Keratinocyte (primary cell): ENCODE measurements around the gene NPDC1. TPM values are rescaled to one million over a fixed set of nuclear protein-coding genes. Genes with fewer than 3 reads are reported as not detected.

ENCODE experiments used
- DNase-seq: peaks from one replicate; pipeline ENCODE4 v3.0.0-alpha.2; 2011; ENCODE audit warnings: low read depth, missing footprints, low spot score
- FAIRE-seq: peaks from 2 replicates; lab custom pipeline; 2011; peaks lifted over from hg19 to GRCh38; lab: Jason Lieb, UNC
- H2AFZ ChIP-seq: 2 replicates; pipeline ENCODE4 v1.6.0; 2012; ENCODE audit warnings: low read length, control low read depth, inconsistent platforms; ENCODE audit not compliant: control insufficient read depth
- H3K27ac ChIP-seq: 2 replicates; pipeline ENCODE4 v1.5.1; 2011; ENCODE audit warnings: low read length; ENCODE audit not compliant: control insufficient read depth, insufficient read depth
- H3K27me3 ChIP-seq: 3 replicates; pipeline ENCODE4 v1.6.0; 2011; ENCODE audit warnings: low read length; ENCODE audit not compliant: control insufficient read depth, insufficient read depth; ENCODE audit errors: extremely low read depth
- H3K36me3 ChIP-seq, 2 experiments: 2 replicates in 1 of 2; 3 replicates in 1 of 2; pipeline ENCODE4 v1.5.1; 2011; ENCODE audit warnings: low read length in 2 of 2, mild to moderate bottlenecking in 1 of 2; ENCODE audit not compliant: control insufficient read depth in 2 of 2, insufficient read depth in 2 of 2; ENCODE audit errors: extremely low read depth in 1 of 2
- H3K4me1 ChIP-seq: 3 replicates; pipeline ENCODE4 v1.5.1; 2011; ENCODE audit warnings: low read length; ENCODE audit not compliant: control insufficient read depth, insufficient read depth; ENCODE audit errors: extremely low read depth
- H3K4me2 ChIP-seq: 3 replicates; pipeline ENCODE4 v1.6.0; 2011; ENCODE audit warnings: low read depth, low read length; ENCODE audit not compliant: control insufficient read depth, insufficient read depth; ENCODE audit errors: extremely low read depth
- H3K4me3 ChIP-seq, 3 experiments: fragments of 200-600 bp in 1 of 3; sonication (generic) in 1 of 3; 2 replicates in 2 of 3; 3 replicates in 1 of 3; pipeline ENCODE4 v1.5.1; 2011 to 2016; ENCODE audit warnings: low read length in 3 of 3, mild to moderate bottlenecking in 3 of 3, control low read depth in 2 of 3, inconsistent platforms in 1 of 3, low read depth in 1 of 3, mixed read lengths in 1 of 3, mixed run types in 1 of 3, moderate library complexity in 1 of 3; ENCODE audit not compliant: control insufficient read depth in 2 of 3, insufficient read depth in 2 of 3; ENCODE audit errors: extremely low read depth in 1 of 3
- H3K79me2 ChIP-seq: 2 replicates; pipeline ENCODE4 v1.6.0; 2012; ENCODE audit warnings: low read length; ENCODE audit not compliant: control insufficient read depth, insufficient read depth
- H3K9ac ChIP-seq: 3 replicates; pipeline ENCODE4 v1.6.0; 2011; ENCODE audit warnings: low read length; ENCODE audit not compliant: control insufficient read depth, insufficient read depth; ENCODE audit errors: extremely low read depth
- H3K9me1 ChIP-seq: 3 replicates; pipeline ENCODE4 v1.6.0; 2011; ENCODE audit warnings: low read length; ENCODE audit not compliant: control insufficient read depth, insufficient read depth; ENCODE audit errors: extremely low read depth
- H3K9me3 ChIP-seq: 2 replicates; pipeline ENCODE4 v1.5.1; 2012; ENCODE audit warnings: low read depth, low read length; ENCODE audit not compliant: control insufficient read depth
- H4K20me1 ChIP-seq: 3 replicates; pipeline ENCODE4 v1.6.0; 2011; ENCODE audit warnings: low read length; ENCODE audit not compliant: control insufficient read depth, insufficient read depth; ENCODE audit errors: extremely low read depth
- CTCF ChIP-seq, 3 experiments: IDR thresholded peaks in 1 of 3; conservative IDR thresholded peaks in 1 of 3; optimal IDR thresholded peaks in 1 of 3; 2 replicates in 2 of 3; 3 replicates in 1 of 3; pipeline versions ENCODE3 to v1.5.1; 2011; ENCODE audit warnings: low read length in 3 of 3, mild to moderate bottlenecking in 3 of 3, moderate library complexity in 2 of 3, control low read depth in 1 of 3, inconsistent platforms in 1 of 3; ENCODE audit not compliant: insufficient read depth in 2 of 3; ENCODE audit errors: extremely low read depth in 1 of 3
- EZH2 ChIP-seq: IDR thresholded peaks from one replicate; pipeline ENCODE4 v1.6.1; 2012; ENCODE audit warnings: inconsistent platforms, mild to moderate bottlenecking, low read length, moderate library complexity
- dilution Hi-C: fragments of 300-500 bp; cut with MboI; formaldehyde crosslinking; loops from one replicate; pipeline ENCODE4 v1.7.0; 2020; ENCODE audit warnings: low sequenced_read_pairs; ENCODE audit not compliant: extremely low pct_ligation_motif_present
- polyA plus RNA-seq, 5 experiments: library from polyadenylated mRNA; depleted of rRNA in 3 of 5; stranded (reverse) in 3 of 5; stranded (forward) in 1 of 5; unstranded in 1 of 5; fragments of >200 nt; gene quantifications; 1 replicate in 1 of 5; 2 replicates in 3 of 5; 3 replicates in 1 of 5; pipeline versions ENCODE4 v1.2.1 to v1.2.3, GENCODE V29; 2011 to 2012; ENCODE audit warnings: missing spikeins in 2 of 5, low read depth in 1 of 5, low replicate concordance in 1 of 5

The NPDC1 gene
- polyA plus RNA-seq, 1 donor (not counting 4 experiments of a cell fraction or from before 2014, with no cell fraction given) = 9.8 TPM

DNA sequence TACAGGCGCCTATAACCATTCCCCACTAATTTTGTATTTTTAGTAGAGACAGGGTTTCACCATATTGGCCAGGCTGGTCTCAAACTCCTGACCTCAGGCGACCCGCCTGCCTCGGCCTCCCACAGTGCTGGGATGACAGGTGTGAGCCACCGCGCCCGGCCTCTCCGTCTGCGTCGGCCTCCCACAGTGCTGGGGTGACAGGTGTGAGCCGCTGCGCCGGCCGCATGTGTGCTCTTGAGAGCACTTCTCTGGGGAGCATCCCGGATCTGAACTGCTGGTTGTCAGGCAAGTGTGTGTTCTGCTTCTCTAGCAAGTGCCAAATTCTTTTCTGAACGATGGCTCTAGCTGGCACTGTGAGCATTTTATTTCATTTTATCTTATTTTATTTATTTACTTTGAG is 11.6 kb upstream of the NPDC1 start:
- TF ChIP-seq CTCF (optimal IDR thresholded peaks at IDR 0.05 in 1 of 3, IDR thresholded peaks at IDR 0.05 in 1 of 3, conservative IDR thresholded peaks at IDR 0.05 in 1 of 3; ENCODE audit: extremely low read depth in 1 of 3, insufficient read depth in 2 of 3, low read length in 3 of 3) = no peak
- TF ChIP-seq EZH2 = no peak
- H3K4me1 ChIP-seq = peaks cover 8% of the 10 kb centered on the region

GRCh38 chr9:137056739-137057415 is 10.9 kb upstream of the NPDC1 start:
- no peaks in the 10 kb centered on the region for H3K79me2 ChIP-seq
- DNase-seq (no peak), FAIRE-seq (no peak)
- no peaks in the 10 kb centered on the region for H3K27me3 ChIP-seq
- H3K9me1 ChIP-seq = no peaks in the 10 kb centered on the region
- dilution Hi-C loops = no loop called here
- peaks cover 1% of the 10 kb centered on the region for H3K4me1 ChIP-seq
- no peaks in the 10 kb centered on the region for H4K20me1 ChIP-seq
- TF ChIP-seq EZH2 (no peak), CTCF (optimal IDR thresholded peaks at IDR 0.05 in 1 of 3, IDR thresholded peaks at IDR 0.05 in 1 of 3, conservative IDR thresholded peaks at IDR 0.05 in 1 of 3; ENCODE audit: extremely low read depth in 1 of 3, insufficient read depth in 2 of 3, low read length in 3 of 3) (no peak)
- H3K9ac ChIP-seq = no peak overlapping the region
- no peak overlapping the region for H3K4me3 ChIP-seq
- H3K36me3 ChIP-seq = no peaks in the 10 kb centered on the region
- H3K27ac ChIP-seq = no peak overlapping the region
- no peak overlapping the region for H3K4me2 ChIP-seq
- H3K9me3 ChIP-seq = no peaks in the 10 kb centered on the region
- H2AFZ ChIP-seq = no peak overlapping the region

More for the DNA sequence above, 11.6 kb upstream of the NPDC1 start:
- Histone ChIP-seq H2AFZ (no peak overlapping the region), H3K4me2 (no peak overlapping the region), H3K27me3 (no peaks in the 10 kb centered on the region), H4K20me1 (no peaks in the 10 kb centered on the region), H3K27ac (no peak overlapping the region), H3K9me3 (no peaks in the 10 kb centered on the region), H3K79me2 (no peaks in the 10 kb centered on the region), H3K4me3 (no peak overlapping the region), H3K9me1 (no peaks in the 10 kb centered on the region), H3K36me3 (no peaks in the 10 kb centered on the region), H3K9ac (no peak overlapping the region)
- FAIRE-seq (no peak), DNase-seq (no peak)
- dilution Hi-C loops = no loop called here
